Fibroblast of villous mesenchyme (primary cell): ENCODE measurements around the gene NBAS. TPM values are rescaled to one million over a fixed set of nuclear protein-coding genes. Genes with fewer than 3 reads are reported as not detected.

Experiments
- DNase-seq: peaks from one replicate; pipeline ENCODE4 v3.0.0-alpha.2; 2010; ENCODE audit warnings: low read depth
- H3K4me3 ChIP-seq: 2 replicates; pipeline ENCODE4 v1.5.1; 2011; ENCODE audit warnings: low read depth, mild to moderate bottlenecking, low read length
- CTCF ChIP-seq: IDR thresholded peaks from 2 replicates; pipeline ENCODE4 v1.5.1; 2012; ENCODE audit warnings: low read depth, mild to moderate bottlenecking, low read length; ENCODE audit not compliant: insufficient read depth
- total RNA-seq: library from RNA; depleted of rRNA; stranded (reverse); fragments of >200 nt; gene quantifications from 2 replicates; pipeline ENCODE4 v1.2.3, GENCODE V29; 2012

NBAS gene
- total RNA-seq, 1 donor, result 109 TPM

- no peak overlapping the region for H3K4me3 ChIP-seq
- no peak for TF ChIP-seq CTCF
- DNase-seq, result no peak
Measured at GRCh38 chr2:15127301-15127700, 433.8 kb downstream of the NBAS start.

- no peak for TF ChIP-seq CTCF
- H3K4me3 ChIP-seq, result no peak overlapping the region
- no peak for DNase-seq
Measured at GRCh38 chr2:15126373-15126772, 434.8 kb downstream of the NBAS start.

GRCh38 chr2:15122915-15123314 is 438.2 kb downstream of the NBAS start:
- DNase-seq, result no peak
- no peak for TF ChIP-seq CTCF
- no peak overlapping the region for H3K4me3 ChIP-seq

- H3K4me3 ChIP-seq, result no peak overlapping the region
- no peak for TF ChIP-seq CTCF
Measured at GRCh38 chr2:15120631-15121030, 440.5 kb downstream of the NBAS start.

GRCh38 chr2:15119722-15120175 is 441.4 kb downstream of the NBAS start:
- TF ChIP-seq CTCF, result no peak
- no peak for DNase-seq
- no peak overlapping the region for H3K4me3 ChIP-seq

More at GRCh38 chr2:15120631-15121030, 440.5 kb downstream of the NBAS start:
- DNase-seq, result no peak

GRCh38 chr2:15117409-15118050 is 443.6 kb downstream of the NBAS start:
- no peak for TF ChIP-seq CTCF
- no peak for DNase-seq
- no peak overlapping the region for H3K4me3 ChIP-seq

Other genes with a start within 250 kb of the NBAS start
- gene DDX1, start 30.5 kb upstream of the NBAS start, total RNA-seq, result 87.3 and 120 TPM in 2 replicates